GM12892 (cell line): ENCODE measurements around the gene SLC26A6.

ENCODE experiments used
- DNase-seq: peaks from one replicate; pipeline ENCODE4 v3.0.0; 2011; ENCODE audit not compliant: insufficient read length
- FAIRE-seq: peaks from 2 replicates; lab custom pipeline; 2011; peaks lifted over from hg19 to GRCh38; lab: Jason Lieb, UNC
- POLR2A ChIP-seq: IDR thresholded peaks from 2 replicates; pipeline ENCODE4 v1.6.1; 2011; ENCODE audit warnings: low read depth, low read length, control low read depth
- POLR2AphosphoS5 ChIP-seq: IDR thresholded peaks from 2 replicates; pipeline ENCODE4 v1.6.1; 2011; ENCODE audit warnings: low read depth, low read length, control low read depth
- TAF1 ChIP-seq: IDR thresholded peaks from 2 replicates; pipeline ENCODE4 v1.6.1; 2011; ENCODE audit warnings: low read depth, mild to moderate bottlenecking, control low read depth, low read length, borderline replicate concordance

SLC26A6 gene

DNA sequence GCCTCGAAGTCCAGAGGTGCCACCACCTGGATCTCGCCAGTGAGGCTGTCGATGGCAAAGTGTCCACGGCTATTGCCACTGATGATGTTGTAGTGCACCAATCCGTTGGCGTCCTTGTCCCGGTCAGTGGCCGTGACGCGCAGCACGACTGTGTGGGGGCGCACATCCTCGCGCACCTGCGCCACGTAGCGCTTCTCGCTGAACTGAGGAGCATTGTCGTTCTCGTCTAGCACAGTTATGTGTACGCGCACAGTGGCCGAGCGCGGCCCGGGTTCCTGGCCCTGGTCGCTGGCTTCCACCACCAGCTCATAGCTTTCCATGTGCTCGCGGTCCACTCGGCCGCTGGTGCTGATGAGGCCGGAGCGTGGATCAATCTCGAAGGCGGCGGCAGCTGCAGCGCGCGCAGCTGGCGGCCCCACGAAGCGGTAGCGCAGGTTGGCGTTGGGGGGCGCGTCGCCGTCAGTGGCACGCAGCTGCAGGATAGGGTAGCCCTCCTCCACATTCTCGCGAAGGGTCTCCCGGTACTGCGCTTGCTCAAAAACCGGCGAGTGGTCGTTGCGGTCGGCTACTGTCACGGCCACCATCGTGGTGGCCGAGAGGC is 25.6 kb upstream of the SLC26A6 start:
- no peak for TF ChIP-seq POLR2AphosphoS5
- FAIRE-seq (no peak), DNase-seq (no peak)

DNA sequence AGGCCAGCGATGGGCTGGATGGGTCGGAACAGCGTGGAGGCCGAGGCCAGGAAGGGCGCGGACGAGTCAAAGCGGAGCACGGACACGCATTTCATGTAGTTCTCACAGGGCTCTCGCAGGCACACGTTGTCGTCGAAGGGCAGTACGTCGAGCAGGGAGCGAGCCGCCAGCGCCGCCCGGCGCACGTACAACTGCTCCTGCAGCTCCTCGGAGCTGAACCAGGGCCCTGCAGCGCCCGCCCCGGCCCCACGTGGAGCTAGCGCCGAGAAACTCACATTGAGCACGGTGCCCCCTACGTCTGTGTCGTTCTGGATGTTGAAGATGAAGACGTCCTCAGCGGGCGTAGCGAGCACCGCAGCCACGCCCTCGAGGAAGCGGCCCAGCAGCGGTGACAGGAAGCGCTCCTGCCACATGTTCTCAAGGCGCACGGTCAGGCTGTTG is 21.6 kb upstream of the SLC26A6 start:
- DNase-seq = no peak
- no peak for FAIRE-seq
- TF ChIP-seq POLR2A = no peak

DNA sequence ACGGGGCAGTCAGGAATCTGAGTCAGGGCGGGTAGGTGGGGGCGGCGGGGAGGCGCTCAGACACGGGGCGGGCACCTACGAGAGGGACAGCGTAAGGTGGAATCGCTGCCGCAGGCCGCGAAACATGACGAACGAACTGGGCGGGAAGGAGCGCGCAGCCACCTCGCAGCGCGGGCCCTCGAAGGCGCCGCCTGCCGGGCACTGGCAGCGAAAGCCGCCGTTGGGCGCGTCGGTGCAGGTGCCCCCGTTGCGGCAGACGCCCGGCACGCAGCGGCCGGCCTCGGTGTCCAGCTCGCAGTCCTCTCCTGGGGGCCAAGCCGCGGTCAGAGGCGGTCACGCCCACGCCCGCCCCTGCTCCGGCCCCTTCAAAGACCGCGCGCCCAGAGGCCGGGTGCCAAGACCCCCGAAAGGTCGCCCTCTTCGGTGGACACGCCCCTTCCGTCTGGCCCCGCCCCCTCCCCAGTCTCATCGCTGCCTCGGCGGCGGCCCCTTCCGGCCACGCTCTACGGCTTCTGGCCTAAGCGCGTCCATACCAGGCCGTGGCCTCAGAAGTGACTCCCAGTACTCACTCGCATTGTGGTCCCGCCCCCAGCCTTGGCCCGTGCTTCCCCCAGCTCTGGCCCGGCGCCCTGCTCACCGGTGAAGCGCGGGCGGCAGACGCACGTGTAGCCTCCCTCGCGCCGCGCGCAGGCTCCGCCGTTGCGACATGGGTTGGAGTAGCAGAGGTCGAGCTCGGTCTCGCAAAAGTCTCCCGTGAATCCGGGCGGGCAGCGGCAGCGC is 21.0 kb upstream of the SLC26A6 start:
- DNase-seq = peak; percentile 97
- FAIRE-seq = peak; percentile 88
- TF ChIP-seq POLR2AphosphoS5 (no peak), POLR2A (no peak), TAF1 (no peak)

DNA sequence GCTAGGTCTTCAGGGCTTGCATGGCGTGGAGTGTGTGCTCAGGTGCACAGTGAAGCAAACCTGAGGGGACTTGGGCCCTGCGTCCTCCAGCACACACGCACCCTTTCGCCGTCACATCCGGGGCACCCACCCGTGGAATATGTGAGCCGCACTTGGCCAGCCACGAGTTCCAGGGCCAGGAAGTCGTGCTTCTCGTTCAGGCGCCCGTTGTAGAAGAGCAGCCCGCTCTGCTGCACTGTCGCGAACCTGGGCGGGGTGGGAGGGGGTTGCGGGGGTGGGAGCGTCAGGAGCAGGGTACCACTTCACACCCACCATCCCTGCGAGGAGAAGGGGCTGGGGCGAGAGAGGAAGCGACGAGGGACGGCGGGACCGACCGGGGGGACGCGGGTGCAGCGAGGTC is 20.3 kb upstream of the SLC26A6 start:
- FAIRE-seq (no peak), DNase-seq (no peak)
- TF ChIP-seq TAF1 (no peak), POLR2A (no peak), POLR2AphosphoS5 (no peak)

DNA sequence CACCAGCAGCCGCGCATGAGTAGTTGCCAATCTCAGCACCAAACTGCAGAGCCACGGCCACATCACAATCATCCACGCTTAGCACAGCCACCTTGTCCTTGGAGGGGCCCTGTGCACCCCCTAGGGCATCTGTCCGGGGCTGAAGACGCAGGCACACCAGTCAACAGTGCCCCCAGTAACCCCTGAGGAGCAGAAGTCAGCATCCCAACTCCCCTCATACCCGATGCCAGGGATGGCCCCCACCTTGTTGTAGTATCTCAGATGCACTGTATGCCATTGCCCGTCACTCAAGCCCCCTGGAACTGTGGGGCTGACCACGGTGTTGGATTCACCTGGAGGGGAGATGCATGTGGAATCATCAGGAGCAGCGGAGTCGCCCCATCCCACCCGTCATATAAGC is 19.8 kb upstream of the SLC26A6 start:
- FAIRE-seq (no peak), DNase-seq (no peak)
- TF ChIP-seq POLR2AphosphoS5 = no peak
- no peak for TF ChIP-seq POLR2A
- TF ChIP-seq TAF1 = no peak

DNA sequence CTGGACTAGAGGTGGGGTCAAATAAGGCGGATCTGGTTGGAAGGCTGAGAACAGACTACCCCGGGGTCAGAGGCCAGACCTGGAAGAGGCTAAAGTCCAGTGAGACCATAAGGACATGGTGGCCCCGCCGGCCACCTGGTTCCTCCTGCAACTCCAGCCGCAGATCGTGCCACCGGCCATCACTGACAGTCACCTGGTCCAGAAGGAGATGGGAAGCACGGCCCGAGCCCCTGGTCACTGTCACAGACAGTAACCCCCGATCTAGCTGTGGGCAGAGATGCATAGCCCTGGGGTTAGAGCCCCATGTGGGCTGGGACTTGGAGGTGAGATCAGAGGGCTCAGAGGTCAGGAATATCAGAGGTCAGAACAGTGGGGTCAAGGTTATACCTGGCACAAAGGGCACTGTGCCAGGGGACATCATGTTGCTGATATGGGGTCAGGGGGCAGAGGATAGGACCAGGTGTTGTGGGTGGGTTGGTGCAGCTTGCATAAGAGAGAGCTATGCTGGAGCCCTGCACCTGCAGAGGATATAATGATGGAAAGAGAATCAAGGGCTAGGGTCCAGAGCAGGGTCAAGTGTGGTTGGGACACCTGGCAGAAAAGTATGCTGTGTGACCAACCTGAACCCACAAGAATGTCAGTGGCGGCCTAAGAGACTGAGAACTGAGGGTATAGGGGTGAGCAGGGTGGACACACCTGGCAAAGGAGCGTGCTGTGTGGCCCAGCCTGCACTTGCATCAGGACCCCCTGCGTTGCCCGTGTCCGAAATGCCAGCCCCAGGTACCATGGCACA is 17.9 kb upstream of the SLC26A6 start:
- DNase-seq = no peak
- no peak for FAIRE-seq
- no peak for TF ChIP-seq POLR2AphosphoS5
- TF ChIP-seq POLR2A = no peak
- TF ChIP-seq TAF1 = no peak

DNA sequence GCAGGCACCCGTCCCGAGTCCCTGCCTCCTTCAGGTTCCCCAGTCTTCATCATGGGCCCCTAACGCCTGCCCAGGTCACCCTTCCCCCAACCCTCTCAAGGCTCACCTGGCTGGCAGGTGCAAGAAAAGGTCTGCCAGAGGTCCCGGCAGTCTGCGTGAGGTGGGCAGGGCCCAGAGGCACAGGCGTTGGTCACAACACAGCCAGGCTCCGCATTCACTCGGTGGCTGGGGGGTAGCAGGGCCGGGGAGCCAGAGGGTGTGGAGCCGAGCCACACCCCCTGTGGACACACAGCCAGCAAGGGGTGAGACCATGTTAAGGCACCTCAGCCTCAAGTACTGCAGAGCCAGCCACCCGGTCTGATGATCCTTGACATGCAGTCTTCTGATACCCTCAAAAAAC is 16.5 kb upstream of the SLC26A6 start:
- TF ChIP-seq POLR2A = no peak
- TF ChIP-seq TAF1 = no peak
- no peak for TF ChIP-seq POLR2AphosphoS5
- FAIRE-seq (no peak), DNase-seq (no peak)

DNA sequence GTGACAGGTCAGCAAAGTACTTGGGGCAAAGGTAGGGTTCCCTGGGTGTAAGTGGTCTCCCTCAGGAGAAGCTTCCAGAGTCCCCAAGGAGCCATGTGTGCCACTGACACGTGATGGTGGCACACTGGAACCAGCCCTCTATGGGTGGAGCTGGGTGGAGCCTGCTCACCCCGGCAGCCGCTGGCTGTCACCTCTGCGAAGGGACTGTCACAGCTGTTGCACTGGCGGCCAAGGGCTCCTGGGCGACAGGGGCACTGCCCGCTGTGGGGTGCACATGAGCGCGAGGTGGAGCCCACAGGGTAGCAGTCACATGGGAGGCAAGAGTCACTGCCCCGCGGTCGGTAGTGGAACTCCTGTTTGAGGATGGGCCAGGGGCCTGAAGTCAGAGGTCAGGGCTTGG is 15.5 kb upstream of the SLC26A6 start:
- no peak for FAIRE-seq
- no peak for TF ChIP-seq POLR2A
- TF ChIP-seq TAF1 = no peak
- no peak for TF ChIP-seq POLR2AphosphoS5
- no peak for DNase-seq

DNA sequence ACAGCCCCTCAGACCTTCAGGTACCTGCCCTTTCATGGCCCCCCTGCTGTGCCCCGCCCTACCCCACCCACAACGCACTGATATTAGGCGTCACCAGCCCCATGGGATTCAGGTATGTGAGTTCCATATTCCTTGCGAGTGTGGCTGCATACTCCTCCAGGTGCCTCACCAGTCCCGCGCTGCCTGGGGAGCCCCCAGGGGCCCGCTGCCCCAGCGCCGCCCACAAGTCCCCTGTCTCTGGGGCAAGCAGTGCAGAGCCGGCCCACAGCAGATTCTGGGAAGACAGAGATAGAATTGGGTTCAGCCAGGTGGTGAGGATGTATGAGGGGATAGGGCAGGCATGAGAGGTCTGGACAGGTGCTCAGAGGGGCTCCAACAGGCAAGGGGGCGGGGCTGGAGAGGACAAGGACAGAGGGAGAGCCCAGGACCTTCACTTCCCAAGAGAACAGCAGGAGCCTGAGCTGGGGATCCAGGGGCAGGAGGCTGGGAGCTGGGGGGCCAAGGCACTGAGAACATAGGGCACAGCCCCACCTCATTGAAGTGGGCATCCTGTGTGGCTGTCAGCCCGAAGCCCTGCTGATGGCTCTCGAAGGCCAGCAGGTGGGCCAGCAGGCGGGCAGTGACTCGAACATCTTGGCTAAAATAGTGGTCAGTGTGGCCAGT is 13.1 kb upstream of the SLC26A6 start:
- FAIRE-seq (no peak), DNase-seq (no peak)
- no peak for TF ChIP-seq POLR2A
- no peak for TF ChIP-seq TAF1
- TF ChIP-seq POLR2AphosphoS5 = no peak

DNA sequence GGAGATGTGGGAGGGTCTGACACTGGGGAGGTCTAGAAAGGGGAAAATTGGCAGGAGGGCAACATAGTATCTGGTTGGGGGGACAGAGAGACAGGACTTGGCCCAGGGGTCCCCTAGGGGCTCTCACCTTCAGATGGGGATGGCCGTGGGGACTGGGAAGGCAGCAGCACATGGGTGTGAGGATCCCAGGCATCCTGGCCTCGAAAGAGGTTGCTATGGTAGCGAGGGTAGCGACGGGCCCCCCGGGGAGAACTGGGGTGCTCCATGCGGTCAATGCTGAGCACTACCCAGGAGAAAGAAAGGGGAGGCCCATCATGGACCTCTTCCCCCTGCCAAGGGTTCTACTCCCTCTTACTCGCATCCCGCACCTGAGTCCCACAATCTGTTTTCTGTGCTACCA is 12.5 kb upstream of the SLC26A6 start:
- TF ChIP-seq POLR2AphosphoS5 = no peak
- no peak for TF ChIP-seq POLR2A
- TF ChIP-seq TAF1 = no peak
- DNase-seq = no peak
- no peak for FAIRE-seq
